PFSK-1 (cell line): Measurements from ENCODE around the gene SGIP1.

Experiments used
- POLR2AphosphoS5 ChIP-seq: IDR thresholded peaks from 2 replicates; pipeline ENCODE4 v1.6.1; 2012; ENCODE audit warnings: low read depth, mild to moderate bottlenecking, control low read depth, low read length, moderate library complexity
- TAF1 ChIP-seq: IDR thresholded peaks from 2 replicates; pipeline ENCODE4 v1.6.1; 2012; ENCODE audit warnings: low read length, control low read depth, borderline replicate concordance; ENCODE audit not compliant: insufficient read depth

DNA sequence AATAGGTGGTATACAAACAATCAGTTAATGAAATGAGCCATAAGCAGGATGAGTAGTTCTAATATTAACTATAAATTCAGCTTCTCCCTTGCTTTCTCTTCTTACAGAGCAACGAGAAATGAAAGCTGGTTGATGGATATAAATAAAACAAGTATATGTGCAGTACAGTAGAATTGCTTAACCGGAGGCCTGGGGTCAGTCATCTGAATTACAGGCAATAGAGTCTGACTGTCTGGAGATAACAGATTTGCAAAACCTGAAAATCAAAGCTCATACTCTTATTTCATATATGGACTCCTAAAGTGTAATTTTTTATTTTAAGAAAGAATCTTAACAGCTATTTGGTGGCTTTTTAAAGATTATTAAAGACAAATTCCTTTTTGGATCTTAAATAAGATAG is 43.1 kb upstream of the SGIP1 start:
- TF ChIP-seq POLR2AphosphoS5: no peak
- TF ChIP-seq TAF1: no peak
